CD4-positive, alpha-beta T cell (primary cell): Measurements from ENCODE around the gene ERBIN. TPM values are rescaled to one million over a fixed set of nuclear protein-coding genes. Genes with fewer than 3 reads are reported as not detected.

Experiments
- ATAC-seq: fragments of 200-7000 bp; cut with Tn5 transposase; one replicate; pipeline ENCODE4 v1.10.0; 2022; ENCODE audit warnings: mild to moderate bottlenecking; ENCODE audit not compliant: poor library complexity
- CTCF ChIA-PET: fragments of 350-600 bp; sonication (Branson Sonifier 250); formaldehyde crosslinking; loops from one replicate; lab custom pipeline; 2021; ENCODE audit warnings: antibody characterized with exemption, inconsistent platforms; lab: Charles Lee
- POLR2A ChIA-PET: fragments of 350-600 bp; sonication (Branson Sonifier 250); formaldehyde crosslinking; loops from one replicate; lab custom pipeline; 2021; ENCODE audit warnings: antibody characterized with exemption, inconsistent platforms; lab: Charles Lee
- DNase-seq, 14 experiments: peaks; one replicate each; pipeline ENCODE4 v3.0.0-alpha.2; 2013 to 2020; ENCODE audit warnings: mixed read lengths in 2 of 14
- H3K27ac ChIP-seq, 2 donors: one replicate each; pipeline versions ENCODE4 v1.5.1 to v1.7.0; 2013; ENCODE audit warnings: low read length in 2 of 2, low read depth in 1 of 2, mild to moderate bottlenecking in 1 of 2
- H3K27me3 ChIP-seq, 2 experiments: 1 replicate in 1 of 2; 2 replicates in 1 of 2; pipeline versions ENCODE4 v1.6.1 to v1.7.0; 2013; ENCODE audit warnings: low read length in 2 of 2, control low read depth in 1 of 2, mild to moderate bottlenecking in 1 of 2, moderate library complexity in 1 of 2; ENCODE audit not compliant: insufficient read depth in 2 of 2, control insufficient read depth in 1 of 2
- H3K36me3 ChIP-seq: one replicate; pipeline ENCODE4 v1.6.1; 2013; ENCODE audit warnings: low read length, control low read depth; ENCODE audit not compliant: insufficient read depth
- H3K4me1 ChIP-seq: one replicate; pipeline ENCODE4 v1.6.1; 2013; ENCODE audit warnings: low read length, control low read depth; ENCODE audit not compliant: insufficient read depth
- H3K4me3 ChIP-seq: one replicate; pipeline ENCODE4 v1.5.1; 2013; ENCODE audit warnings: mild to moderate bottlenecking, low read length, moderate library complexity
- H3K9me3 ChIP-seq, 2 experiments: 1 replicate in 1 of 2; 2 replicates in 1 of 2; pipeline versions ENCODE4 v1.6.1 to v1.7.0; 2013; ENCODE audit warnings: low read length in 2 of 2, mild to moderate bottlenecking in 2 of 2, control low read depth in 1 of 2, moderate library complexity in 1 of 2; ENCODE audit not compliant: control insufficient read depth in 1 of 2, insufficient read depth in 1 of 2
- H3K27ac Mint-ChIP-seq: one replicate; pipeline ENCODE4 v1.8.0; 2020; ENCODE audit warnings: mixed read lengths
- H3K27me3 Mint-ChIP-seq: one replicate; pipeline ENCODE4 v1.8.0; 2021; ENCODE audit warnings: mixed read lengths
- H3K36me3 Mint-ChIP-seq: one replicate; pipeline ENCODE4 v1.8.0; 2021; ENCODE audit warnings: low read depth, mixed read lengths
- H3K4me1 Mint-ChIP-seq: one replicate; pipeline ENCODE4 v1.8.0; 2021; ENCODE audit warnings: low read depth, mixed read lengths
- H3K4me3 Mint-ChIP-seq: one replicate; pipeline ENCODE4 v1.8.0; 2020; ENCODE audit warnings: mild to moderate bottlenecking, mixed read lengths
- H3K9me3 Mint-ChIP-seq: one replicate; pipeline ENCODE4 v1.8.0; 2020; ENCODE audit warnings: mixed read lengths
- CTCF ChIP-seq: fragments of 200-600 bp; IDR thresholded peaks from one replicate; pipeline ENCODE4 v1.8.0; 2022; ENCODE audit warnings: antibody characterized with exemption, mild to moderate bottlenecking
- intact Hi-C, 2 experiments: fragments of 100-400 bp; cut with DNase I in 1 of 2; cut with micrococcal nuclease in 1 of 2; formaldehyde crosslinking; loops; one replicate each; pipeline versions ENCODE4 v1.15.1 to v1.9.0; 2023 to 2025; cut with DNase I, micrococcal nuclease
- total RNA-seq, 174 experiments: library from RNA in 2 of 174; stranded (reverse) in 2 of 174; gene quantifications; one replicate each; pipeline ENCODE4 v1.2.3 and lab custom pipeline; 2021 to 2026

Gene ERBIN
- total RNA-seq, 2 experiments from 2014 or later, result 94.7 to 96.9 TPM

- intact Hi-C loops, result no loop called here
- no peaks in the 10 kb centered on the region for H3K4me1 ChIP-seq
- Mint-ChIP-seq H3K4me1 (peaks cover 51% of the 10 kb centered on the region), H3K36me3 (peaks cover 80% of the 10 kb centered on the region), H3K27ac (peak overlapping the region; percentile 10), H3K9me3 (no peaks in the 10 kb centered on the region), H3K27me3 (no peaks in the 10 kb centered on the region), H3K4me3 (no peak overlapping the region)
- no peak overlapping the region for H3K4me3 ChIP-seq
- no peak for DNase-seq
- ChIA-PET POLR2A (no interaction called here), CTCF (no interaction called here)
- H3K36me3 ChIP-seq, result peaks cover 31% of the 10 kb centered on the region
- no peak for ATAC-seq
- no peak for TF ChIP-seq CTCF
- no peaks in the 10 kb centered on the region for H3K27me3 ChIP-seq
- H3K27ac ChIP-seq, result no peak overlapping the region
- no peaks in the 10 kb centered on the region for H3K9me3 ChIP-seq
Observed at GRCh38 chr5:66066826-66067225, 140.5 kb downstream of the ERBIN start.

GRCh38 chr5:66072031-66072430 is 145.7 kb downstream of the ERBIN start:
- peaks cover 67% of the 10 kb centered on the region for H3K36me3 Mint-ChIP-seq
- H3K4me1 Mint-ChIP-seq, result peaks cover 14% of the 10 kb centered on the region
- DNase-seq (no peak), ATAC-seq (no peak)
- Histone ChIP-seq H3K4me1 (no peaks in the 10 kb centered on the region), H3K27me3 (no peaks in the 10 kb centered on the region), H3K4me3 (no peak overlapping the region), H3K36me3 (peaks cover 41% of the 10 kb centered on the region), H3K27ac (no peak overlapping the region), H3K9me3 (no peaks in the 10 kb centered on the region)
- no peaks in the 10 kb centered on the region for H3K27me3 Mint-ChIP-seq
- peak overlapping the region; percentile 43 for H3K27ac Mint-ChIP-seq
- ChIA-PET CTCF (interaction anchor here (0.7 kb wide), 2 partner anchors 488 to 719 kb away, joined by 3 to 4 read pairs; no protein-coding TSS in a partner anchor), POLR2A (no interaction called here)
- TF ChIP-seq CTCF, result no peak
- H3K4me3 Mint-ChIP-seq, result no peak overlapping the region
- H3K9me3 Mint-ChIP-seq, result no peaks in the 10 kb centered on the region
- intact Hi-C loops, result no loop called here

- ChIA-PET POLR2A (interaction anchor here (1.9 kb wide), 1 partner anchor 69 kb away, joined by 4 read pairs; the partner anchor contains the start of gene SREK1), CTCF (no interaction called here)
- Mint-ChIP-seq H3K4me3 (no peak overlapping the region), H3K27me3 (no peaks in the 10 kb centered on the region), H3K36me3 (peaks cover 74% of the 10 kb centered on the region), H3K9me3 (no peaks in the 10 kb centered on the region), H3K4me1 (peaks cover 5% of the 10 kb centered on the region), H3K27ac (no peak overlapping the region)
- TF ChIP-seq CTCF, result no peak
- Histone ChIP-seq H3K4me1 (no peaks in the 10 kb centered on the region), H3K27me3 (no peaks in the 10 kb centered on the region), H3K36me3 (peaks cover 45% of the 10 kb centered on the region), H3K4me3 (no peak overlapping the region), H3K9me3 (no peaks in the 10 kb centered on the region), H3K27ac (no peak overlapping the region)
- ATAC-seq, result no peak
- intact Hi-C loops, result no loop called here
- no peak for DNase-seq
Observed at GRCh38 chr5:66074901-66075300, 148.5 kb downstream of the ERBIN start.
